NT2/D1 (cell line): Measurements from ENCODE around the gene SHD.

Source experiments
- SUZ12 ChIP-seq: IDR thresholded peaks from 2 replicates; pipeline ENCODE4 v1.6.1; 2011; ENCODE audit not compliant: insufficient read length, insufficient read depth; ENCODE audit errors: extremely low read depth
- YY1 ChIP-seq: IDR thresholded peaks from 2 replicates; pipeline ENCODE4 v1.6.1; 2011; ENCODE audit not compliant: insufficient read length, insufficient read depth
- ZNF274 ChIP-seq: IDR thresholded peaks from 2 replicates; pipeline ENCODE4 v1.6.1; 2011; ENCODE audit warnings: mild to moderate bottlenecking, low read depth, low read length

GRCh38 chr19:4322942-4323665 is 44.0 kb downstream of the SHD start:
- TF ChIP-seq SUZ12 (no peak), YY1 (no peak), ZNF274 (no peak)
